GM12864 (cell line): ENCODE results near the gene TUBGCP6.

ENCODE experiments used
- DNase-seq: peaks from one replicate; pipeline ENCODE4 v3.0.0-alpha.2; 2011; ENCODE audit warnings: low read depth
- H3K4me3 ChIP-seq: 2 replicates; pipeline ENCODE4 v1.5.1; 2011; ENCODE audit warnings: mild to moderate bottlenecking, low read depth, low read length, control low read depth
- TF ChIP-seq, protein P1 (sequence below): IDR thresholded peaks from 2 replicates; pipeline ENCODE4 v1.5.1; 2011; ENCODE audit warnings: low read depth, mild to moderate bottlenecking, moderate library complexity, low read length, control low read depth, inconsistent platforms; ENCODE audit errors: missing control alignments

TUBGCP6 gene

GRCh38 chr22:50189849-50190181 is 55.0 kb downstream of the TUBGCP6 start:
- TF ChIP-seq, protein P1, sequence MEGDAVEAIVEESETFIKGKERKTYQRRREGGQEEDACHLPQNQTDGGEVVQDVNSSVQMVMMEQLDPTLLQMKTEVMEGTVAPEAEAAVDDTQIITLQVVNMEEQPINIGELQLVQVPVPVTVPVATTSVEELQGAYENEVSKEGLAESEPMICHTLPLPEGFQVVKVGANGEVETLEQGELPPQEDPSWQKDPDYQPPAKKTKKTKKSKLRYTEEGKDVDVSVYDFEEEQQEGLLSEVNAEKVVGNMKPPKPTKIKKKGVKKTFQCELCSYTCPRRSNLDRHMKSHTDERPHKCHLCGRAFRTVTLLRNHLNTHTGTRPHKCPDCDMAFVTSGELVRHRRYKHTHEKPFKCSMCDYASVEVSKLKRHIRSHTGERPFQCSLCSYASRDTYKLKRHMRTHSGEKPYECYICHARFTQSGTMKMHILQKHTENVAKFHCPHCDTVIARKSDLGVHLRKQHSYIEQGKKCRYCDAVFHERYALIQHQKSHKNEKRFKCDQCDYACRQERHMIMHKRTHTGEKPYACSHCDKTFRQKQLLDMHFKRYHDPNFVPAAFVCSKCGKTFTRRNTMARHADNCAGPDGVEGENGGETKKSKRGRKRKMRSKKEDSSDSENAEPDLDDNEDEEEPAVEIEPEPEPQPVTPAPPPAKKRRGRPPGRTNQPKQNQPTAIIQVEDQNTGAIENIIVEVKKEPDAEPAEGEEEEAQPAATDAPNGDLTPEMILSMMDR = no peak
- DNase-seq = no peak
- H3K4me3 ChIP-seq = peak overlapping the region; percentile 58

DNA sequence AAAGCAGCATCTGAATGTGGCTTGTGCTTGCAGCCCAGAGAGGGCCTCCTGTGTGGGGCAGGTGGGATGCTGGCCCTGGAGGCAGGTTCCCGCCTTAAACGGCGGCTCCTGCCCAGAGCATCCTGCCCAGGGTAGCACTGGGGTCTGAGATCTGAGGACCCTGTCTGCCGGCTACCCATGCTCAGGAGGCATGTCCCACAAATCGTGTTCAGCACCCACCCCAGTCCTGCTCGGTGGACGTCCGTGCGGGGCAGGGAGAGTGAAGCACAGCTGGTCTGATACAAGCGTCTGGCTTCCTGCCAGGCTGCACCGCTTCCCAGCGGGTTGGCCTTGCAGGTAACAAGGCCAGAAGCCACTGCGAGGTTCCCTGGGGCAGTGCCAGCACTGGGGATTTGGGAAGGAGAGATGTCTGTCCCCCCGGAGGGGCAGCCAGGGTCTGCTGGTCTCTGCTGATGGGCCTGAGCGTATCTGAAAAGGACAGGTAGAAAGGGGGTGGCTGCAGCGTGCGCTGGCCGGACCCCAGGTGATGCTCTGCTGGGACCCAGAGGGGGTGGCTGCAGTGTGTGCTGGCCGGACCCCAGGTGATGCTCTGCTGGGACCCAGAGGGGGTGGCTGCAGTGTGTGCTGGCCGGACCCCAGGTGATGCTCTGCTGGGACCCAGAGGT is 55.5 kb downstream of the TUBGCP6 start:
- peak overlapping the region; percentile 58 for H3K4me3 ChIP-seq
- TF ChIP-seq, protein P1 = no peak
- DNase-seq = no peak

GRCh38 chr22:50188356-50188755 is 56.5 kb downstream of the TUBGCP6 start:
- DNase-seq = no peak
- H3K4me3 ChIP-seq = no peak overlapping the region
- TF ChIP-seq, protein P1 = no peak

GRCh38 chr22:50186761-50187523 is 57.9 kb downstream of the TUBGCP6 start:
- DNase-seq = no peak
- H3K4me3 ChIP-seq = peak overlapping the region; percentile 72
- TF ChIP-seq, protein P1 = no peak

DNA sequence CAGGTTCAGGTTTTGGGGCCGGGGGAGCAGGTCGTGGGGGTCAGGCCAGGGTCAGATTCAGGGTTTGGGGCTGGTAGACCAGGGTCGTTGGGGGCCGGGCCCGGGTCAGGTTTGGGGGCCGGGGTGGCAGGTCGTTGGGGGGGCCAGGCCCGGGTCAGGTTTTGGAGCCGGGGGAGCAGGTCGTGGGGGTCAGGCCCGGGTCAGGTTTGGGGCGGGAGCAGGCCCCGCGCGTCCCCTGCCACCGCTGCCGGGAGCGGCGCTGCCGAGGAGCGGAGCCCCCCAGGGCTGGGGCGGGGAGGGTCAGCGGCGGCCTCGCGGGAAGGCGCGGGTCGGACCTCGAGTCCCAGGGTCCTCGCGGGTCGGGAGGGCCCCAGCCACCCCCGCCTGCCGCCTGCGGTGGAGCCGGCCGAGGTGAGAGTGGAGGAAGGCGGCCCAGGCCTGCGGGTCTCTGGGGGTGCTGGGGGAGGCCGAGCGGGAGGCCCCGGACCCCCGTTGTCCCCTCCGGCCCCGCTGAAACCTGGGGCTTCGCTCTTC is 58.6 kb downstream of the TUBGCP6 start:
- DNase-seq = no peak
- TF ChIP-seq, protein P1 = no peak
- H3K4me3 ChIP-seq = peak overlapping the region; percentile 72

- peak; percentile 56 for DNase-seq
- peak within 1 kb of the TSS; percentile 72 for H3K4me3 ChIP-seq
- TF ChIP-seq, protein P1 = no peak
These were observed 59.3 kb downstream of the TUBGCP6 start, which contains the start of gene TRABD for GRCh38 chr22:50185375-50186087. TSS of gene TRABD (plus strand) at chr22:50185913. CDS start at chr22:50193061, 7,148 bp downstream.
